HepG2 (cell line): Measurements from ENCODE around the gene KCNJ8. TPM values are rescaled to one million over a fixed set of nuclear protein-coding genes. Genes with fewer than 3 reads are reported as not detected.

Experiments used
- ATAC-seq: fragments of 200-7000 bp; cut with Tn5 transposase; 3 replicates; pipeline ENCODE4 v1.9.1; 2020; ENCODE audit warnings: mild to moderate bottlenecking, moderate library complexity
- BruUV-seq: library from RNA; stranded (reverse); fragments of 400-500 nt; replicated peaks from 2 replicates; lab custom pipeline; 2021; lab: Mats Ljungman, UMichigan
- CTCF ChIA-PET: fragments of 300-600 bp; formaldehyde crosslinking; extraction: SDS; loops from one replicate; lab custom pipeline; 2021; ENCODE audit warnings: low total read pairs, inconsistent platforms, low intra/inter-chr PET ratio; lab: Yijun Ruan, JAX
- POLR2A ChIA-PET: fragments of 350-600 bp; sonication (Branson Sonifier 250); formaldehyde crosslinking; loops from one replicate; lab custom pipeline; 2020; ENCODE audit warnings: antibody characterized with exemption, inconsistent platforms; lab: Yijun Ruan, JAX
- DNase-seq: peaks from one replicate; pipeline ENCODE4 v3.0.0-alpha.2; 2015; ENCODE audit warnings: low spot score
- FAIRE-seq: peaks from 3 replicates; lab custom pipeline; 2011; peaks lifted over from hg19 to GRCh38; lab: Jason Lieb, UNC
- H2AFZ ChIP-seq: one replicate; pipeline ENCODE4 v1.6.1; 2011; ENCODE audit warnings: low read length, inconsistent platforms
- H3K27ac ChIP-seq: fragments of 300-600 bp; 3 replicates; pipeline ENCODE4 v1.8.0; 2011; ENCODE audit warnings: mixed run types, mild to moderate bottlenecking, mixed read lengths, low read length, inconsistent platforms; ENCODE audit not compliant: insufficient read depth; ENCODE audit errors: extremely low read length
- H3K27me3 ChIP-seq, 2 experiments: fragments of 200-600 bp in 1 of 2; 2 replicates in 1 of 2; 3 replicates in 1 of 2; pipeline versions ENCODE4 v1.6.0 to v1.8.0; 2011; ENCODE audit warnings: low read length in 2 of 2, mild to moderate bottlenecking in 2 of 2, moderate library complexity in 2 of 2, inconsistent platforms in 1 of 2; ENCODE audit not compliant: insufficient read depth in 2 of 2, control insufficient read depth in 1 of 2
- H3K36me3 ChIP-seq, 2 experiments: fragments of 200-600 bp in 1 of 2; replicated peaks in 1 of 2; 2 replicates in 1 of 2; 3 replicates in 1 of 2; pipeline versions ENCODE4 v1.5.1 to v1.8.0; 2011; ENCODE audit warnings: low read length in 2 of 2, inconsistent platforms in 1 of 2; ENCODE audit not compliant: insufficient read depth in 2 of 2, control insufficient read depth in 1 of 2
- H3K4me1 ChIP-seq: 2 replicates; pipeline ENCODE4 v1.5.1; 2012; ENCODE audit warnings: low read length, inconsistent platforms; ENCODE audit not compliant: insufficient read depth
- H3K4me2 ChIP-seq: 2 replicates; pipeline ENCODE4 v1.6.0; 2011; ENCODE audit warnings: low read depth, low read length, inconsistent platforms
- H3K4me3 ChIP-seq, 3 experiments: fragments of 200-600 bp in 1 of 3; sonication (generic), shearing (Covaris generic) in 1 of 3; replicated peaks in 1 of 3; 2 replicates each; pipeline ENCODE4 v1.5.1; 2011 to 2016; ENCODE audit warnings: low read length in 3 of 3, inconsistent platforms in 2 of 3, low read depth in 2 of 3, mild to moderate bottlenecking in 2 of 3, control low read depth in 1 of 3, mixed read lengths in 1 of 3; ENCODE audit not compliant: insufficient read depth in 1 of 3
- H3K79me2 ChIP-seq: one replicate; pipeline ENCODE4 v1.6.1; 2011; ENCODE audit warnings: low read length, inconsistent platforms; ENCODE audit not compliant: insufficient read depth
- H3K9ac ChIP-seq: 2 replicates; pipeline ENCODE4 v1.6.0; 2011; ENCODE audit warnings: mild to moderate bottlenecking, low read depth, low read length, inconsistent platforms; ENCODE audit not compliant: insufficient read depth
- H3K9me3 ChIP-seq: 2 replicates; pipeline ENCODE4 v1.5.1; 2012; ENCODE audit warnings: mild to moderate bottlenecking, low read length
- H4K20me1 ChIP-seq: 2 replicates; pipeline ENCODE4 v1.6.0; 2011; ENCODE audit warnings: inconsistent platforms, mild to moderate bottlenecking, low read length, moderate library complexity; ENCODE audit not compliant: insufficient read depth
- AHDC1 ChIP-seq: sonication (generic); formaldehyde crosslinking; IDR thresholded peaks from 2 replicates; pipeline ENCODE4 v1.5.1; 2020; ENCODE audit warnings: mild to moderate bottlenecking, missing genetic modification reagents, borderline replicate concordance
- HIVEP1 ChIP-seq: sonication (generic); formaldehyde crosslinking; IDR thresholded peaks from 2 replicates; pipeline ENCODE4 v1.4.0; 2020; ENCODE audit warnings: mild to moderate bottlenecking, missing genetic modification reagents
- LRRFIP1 ChIP-seq: sonication (generic); formaldehyde crosslinking; conservative IDR thresholded peaks from 2 replicates; pipeline ENCODE4 v1.4.0; 2020; ENCODE audit warnings: missing genetic modification reagents
- MLLT10 ChIP-seq: sonication (generic); formaldehyde crosslinking; IDR thresholded peaks from 2 replicates; pipeline ENCODE4 v1.4.0; 2020; ENCODE audit warnings: missing genetic modification reagents
- SMYD3 ChIP-seq: sonication (generic); formaldehyde crosslinking; IDR thresholded peaks from 2 replicates; pipeline ENCODE4 v1.8.1; 2023; ENCODE audit warnings: mild to moderate bottlenecking, missing genetic modification reagents
- ZNF296 ChIP-seq: sonication (generic); formaldehyde crosslinking; conservative IDR thresholded peaks from 2 replicates; pipeline ENCODE4 v1.5.0; 2020; ENCODE audit warnings: mild to moderate bottlenecking, missing genetic modification reagents
- ZNF317 ChIP-seq: sonication (generic); formaldehyde crosslinking; IDR thresholded peaks from 2 replicates; pipeline ENCODE4 v1.5.0; 2020; ENCODE audit warnings: mild to moderate bottlenecking, missing genetic modification reagents
- WGBS: methylation state at CpG from one replicate; pipeline ENCODE4 v1.1.6; 2017; ENCODE audit warnings: low lambda C conversion rate; 5-methylcytosine and 5-hydroxymethylcytosine counted together
- in situ Hi-C: cut with HindIII; loops from 2 replicates; pipeline ENCODE4 v1.10.0; 2017; ENCODE audit warnings: low pct_unique_long_range_greater_than_20kb; ENCODE audit not compliant: extremely low pct_ligation_motif_present
- intact Hi-C: fragments of 100-400 bp; cut with micrococcal nuclease; formaldehyde crosslinking; loops from one replicate; pipeline ENCODE4 v1.10.0; 2022; ENCODE audit not compliant: unreplicated experiment
- polyA plus RNA-seq, 8 experiments: library from polyadenylated mRNA; depleted of rRNA in 3 of 8; stranded (reverse) in 7 of 8; unstranded in 1 of 8; fragments of >200 nt; fragmentation: Illumina TruSeq in 4 of 8; extraction: Trizol in 4 of 8; gene quantifications; 2 replicates each; pipeline versions ENCODE4 v1.2.1 to v1.2.3, GENCODE V29; 2011 to 2016; ENCODE audit warnings: low read depth in 4 of 8, missing spikeins in 1 of 8, mixed read lengths in 1 of 8; ENCODE audit not compliant: insufficient read depth in 1 of 8
- total RNA-seq, 5 experiments: library from RNA; depleted of rRNA; stranded (reverse); fragments of >200 nt; fragmentation: Illumina TruSeq; extraction: Trizol; gene quantifications; 2 replicates each; pipeline ENCODE4 v1.2.3, GENCODE V29; 2016; ENCODE audit warnings: low read depth in 1 of 5

The KCNJ8 gene
- total and polyA plus RNA-seq, 2 of the 13 experiments (the other 11 are each of a cell fraction or from before 2014, with no cell fraction given), result not detected

- no peaks in the 10 kb centered on the region for H3K36me3 ChIP-seq
- no peak for DNase-seq
- in situ Hi-C loops (no loop called here), intact Hi-C loops (no loop called here)
- H3K4me1 ChIP-seq, result 0 out of 2 replicates have a peak, but pooled peaks cover 13% of the 10 kb centered on the region
- BruUV-seq, result no TSS peak
- no peak overlapping the region for H3K4me2 ChIP-seq
- H3K27ac ChIP-seq, result no peak overlapping the region
- TF ChIP-seq HIVEP1 (CRISPR knock-in tag), result no peak
- TF ChIP-seq MLLT10 (CRISPR knock-in tag), result no peak
- no peak for TF ChIP-seq SMYD3 (CRISPR knock-in tag)
- TF ChIP-seq LRRFIP1 (CRISPR knock-in tag), result no peak
- no peak for TF ChIP-seq ZNF296 (CRISPR knock-in tag)
- no peaks in the 10 kb centered on the region for H4K20me1 ChIP-seq
- no peak overlapping the region for H3K9ac ChIP-seq
- CTCF ChIA-PET, result no interaction called here
- no peak overlapping the region for H2AFZ ChIP-seq
- no peak overlapping the region for H3K4me3 ChIP-seq
- FAIRE-seq, result no peak
- no peak for ATAC-seq
- no peaks in the 10 kb centered on the region for H3K27me3 ChIP-seq
- peaks cover 10% of the 10 kb centered on the region; the same call in 1 of the 2 replicates for H3K9me3 ChIP-seq
- WGBS, result 38% methylated on average over 3 of the region's 3 CpGs
- POLR2A ChIA-PET, result no interaction called here
- H3K79me2 ChIP-seq, result no peaks in the 10 kb centered on the region
Observed at GRCh38 chr12:21814814-21815213, 40.3 kb upstream of the KCNJ8 start.

GRCh38 chr12:21814327-21814726, 39.8 kb upstream of the KCNJ8 start:
- POLR2A ChIA-PET, result no interaction called here
- TF ChIP-seq ZNF317 (peak; percentile 79), AHDC1 (CRISPR knock-in tag) (peak; percentile 22; the same call in 1 of the 2 replicates)

More at GRCh38 chr12:21814327-21814726, 39.8 kb upstream of the KCNJ8 start:
- 32% methylated on average over 2 of the region's 2 CpGs for WGBS
- H3K4me3 ChIP-seq, result no peak overlapping the region
- no peak overlapping the region for H3K9ac ChIP-seq
- H3K27ac ChIP-seq, result no peak overlapping the region
- no peak overlapping the region for H2AFZ ChIP-seq
- FAIRE-seq, result no peak
- no peaks in the 10 kb centered on the region for H3K36me3 ChIP-seq
- H3K4me1 ChIP-seq, result 0 out of 2 replicates have a peak, but pooled peaks cover 9% of the 10 kb centered on the region
- intact Hi-C loops (no loop called here), in situ Hi-C loops (no loop called here)
- no peak for DNase-seq
- peaks cover 10% of the 10 kb centered on the region; the same call in 1 of the 2 replicates for H3K9me3 ChIP-seq
- H4K20me1 ChIP-seq, result no peaks in the 10 kb centered on the region
- H3K79me2 ChIP-seq, result no peaks in the 10 kb centered on the region
- CTCF ChIA-PET, result no interaction called here
- H3K4me2 ChIP-seq, result no peak overlapping the region; the same call in 1 of the 2 replicates
- ATAC-seq, result no peak
- no peaks in the 10 kb centered on the region for H3K27me3 ChIP-seq
- BruUV-seq, result no TSS peak
